Immature natural killer cell (primary cell): ENCODE data around the gene TMEM87B. TPM values are rescaled to one million over a fixed set of nuclear protein-coding genes. Genes with fewer than 3 reads are reported as not detected.

Experiments used
- DNase-seq, 3 donors: peaks; one replicate each; pipeline ENCODE4 v3.0.0; 2022; ENCODE audit warnings: mixed read lengths in 1 of 3
- H3K27ac Mint-ChIP-seq, 6 donors: one replicate each; pipeline ENCODE4 v1.8.0; 2020; ENCODE audit warnings: mixed read lengths in 6 of 6, mild to moderate bottlenecking in 5 of 6, inconsistent platforms in 4 of 6, moderate library complexity in 3 of 6
- H3K27me3 Mint-ChIP-seq, 3 donors: one replicate each; pipeline ENCODE4 v1.8.0; 2020 to 2021; ENCODE audit warnings: low read depth in 3 of 3, mild to moderate bottlenecking in 3 of 3, mixed read lengths in 3 of 3, moderate library complexity in 3 of 3, inconsistent platforms in 1 of 3
- H3K36me3 Mint-ChIP-seq, 3 donors: one replicate each; pipeline ENCODE4 v1.8.0; 2020; ENCODE audit warnings: mixed read lengths in 3 of 3, inconsistent platforms in 2 of 3, mild to moderate bottlenecking in 2 of 3
- H3K4me1 Mint-ChIP-seq, 2 donors: one replicate each; pipeline ENCODE4 v1.8.0; 2020; ENCODE audit warnings: inconsistent platforms in 2 of 2, mild to moderate bottlenecking in 2 of 2, mixed read lengths in 2 of 2, moderate library complexity in 1 of 2
- H3K4me3 Mint-ChIP-seq, 5 donors: one replicate each; pipeline ENCODE4 v1.8.0; 2020; ENCODE audit warnings: mild to moderate bottlenecking in 5 of 5, mixed read lengths in 5 of 5, inconsistent platforms in 3 of 5, moderate library complexity in 3 of 5
- H3K9me3 Mint-ChIP-seq, 6 donors: one replicate each; pipeline ENCODE4 v1.8.0; 2020; ENCODE audit warnings: mild to moderate bottlenecking in 6 of 6, mixed read lengths in 6 of 6, inconsistent platforms in 4 of 6, moderate library complexity in 3 of 6
- polyA plus RNA-seq, 3 donors: library from polyadenylated mRNA; unstranded; fragments of 300-500 nt; fragmentation: Illumina TruSeq; gene quantifications; one replicate each; pipeline ENCODE4 v1.2.3, GENCODE V29; 2021

The TMEM87B gene
- polyA plus RNA-seq, 3 donors from 2014 or later: 3.0 to 8.5 (median 5.2) TPM

GRCh38 chr2:112045446-112046014, 9.5 kb upstream of the TMEM87B start:
- Mint-ChIP-seq H3K27ac (no peak overlapping the region), H3K9me3 (no peaks in the 10 kb centered on the region), H3K36me3 (peaks cover 0 to 3% (median 3%) of the 10 kb centered on the region in 3 donors), H3K27me3 (peaks cover 0 to 7% (median 3%) of the 10 kb centered on the region in 3 donors), H3K4me3 (no peak overlapping the region), H3K4me1 (no peaks in the 10 kb centered on the region)
- no peak for DNase-seq

- no peak overlapping the region for H3K4me3 Mint-ChIP-seq
- no peaks in the 10 kb centered on the region for H3K4me1 Mint-ChIP-seq
- H3K27ac Mint-ChIP-seq: no peak overlapping the region
- H3K9me3 Mint-ChIP-seq: no peaks in the 10 kb centered on the region
- DNase-seq: no peak
- H3K27me3 Mint-ChIP-seq: peaks cover 0 to 7% (median 3%) of the 10 kb centered on the region in 3 donors
- peaks cover 0 to 3% (median 3%) of the 10 kb centered on the region in 3 donors for H3K36me3 Mint-ChIP-seq
Measured at GRCh38 chr2:112046231-112046630, 8.8 kb upstream of the TMEM87B start.

GRCh38 chr2:112047537-112048235, 7.4 kb upstream of the TMEM87B start:
- Mint-ChIP-seq H3K27ac (no peak overlapping the region), H3K36me3 (peaks cover 0 to 3% (median 3%) of the 10 kb centered on the region in 3 donors), H3K9me3 (no peaks in the 10 kb centered on the region), H3K27me3 (peaks cover 0 to 7% (median 3%) of the 10 kb centered on the region in 3 donors), H3K4me1 (no peaks in the 10 kb centered on the region), H3K4me3 (no peak overlapping the region)
- no peak for DNase-seq

- DNase-seq: no peak
- no peaks in the 10 kb centered on the region for H3K9me3 Mint-ChIP-seq
- H3K4me3 Mint-ChIP-seq: no peak overlapping the region
- H3K4me1 Mint-ChIP-seq: peaks cover under 1 to 2% of the 10 kb centered on the region in 2 donors
- H3K36me3 Mint-ChIP-seq: peaks cover 0 to 3% (median 3%) of the 10 kb centered on the region in 3 donors
- peaks cover 0 to 7% (median 3%) of the 10 kb centered on the region in 3 donors for H3K27me3 Mint-ChIP-seq
- no peak overlapping the region for H3K27ac Mint-ChIP-seq
Measured at GRCh38 chr2:112048236-112048592, 6.9 kb upstream of the TMEM87B start.

GRCh38 chr2:112048887-112049286, 6.2 kb upstream of the TMEM87B start:
- DNase-seq: peak; percentile 25 to 41 (median 41)
- Mint-ChIP-seq H3K4me3 (no peak overlapping the region), H3K27ac (no peak overlapping the region), H3K9me3 (no peaks in the 10 kb centered on the region), H3K27me3 (peaks cover 3 to 9% (median 4%) of the 10 kb centered on the region in 3 donors), H3K4me1 (peaks cover 7 to 9% of the 10 kb centered on the region in 2 donors), H3K36me3 (peaks cover 0 to 3% (median 3%) of the 10 kb centered on the region in 3 donors)

DNA sequence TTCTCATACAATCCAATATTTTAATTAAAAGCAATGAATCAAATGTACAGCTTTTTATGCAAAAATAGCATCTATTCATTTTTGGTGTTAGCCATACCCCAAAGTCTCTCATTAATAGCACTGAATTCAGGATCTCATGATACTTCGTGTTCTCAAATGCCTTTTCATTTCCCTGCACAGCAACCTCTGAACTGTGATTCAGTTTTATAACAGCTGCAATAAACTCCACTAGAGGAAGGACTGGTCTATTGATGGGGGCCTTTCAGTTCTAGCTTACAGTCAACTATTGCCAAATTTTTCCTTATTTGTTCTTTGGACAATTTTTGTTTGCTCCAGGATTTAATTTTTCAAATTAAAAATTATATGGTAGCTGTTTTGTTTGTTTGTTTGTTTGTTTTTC, 4.8 kb upstream of the TMEM87B start:
- Mint-ChIP-seq H3K27me3 (peaks cover 6 to 11% (median 6%) of the 10 kb centered on the region in 3 donors), H3K4me1 (peaks cover 9 to 12% of the 10 kb centered on the region in 2 donors), H3K4me3 (no peak overlapping the region), H3K27ac (no peak overlapping the region), H3K36me3 (peaks cover 0 to 1% (median under 1%) of the 10 kb centered on the region in 3 donors), H3K9me3 (no peaks in the 10 kb centered on the region)
- no peak for DNase-seq

DNA sequence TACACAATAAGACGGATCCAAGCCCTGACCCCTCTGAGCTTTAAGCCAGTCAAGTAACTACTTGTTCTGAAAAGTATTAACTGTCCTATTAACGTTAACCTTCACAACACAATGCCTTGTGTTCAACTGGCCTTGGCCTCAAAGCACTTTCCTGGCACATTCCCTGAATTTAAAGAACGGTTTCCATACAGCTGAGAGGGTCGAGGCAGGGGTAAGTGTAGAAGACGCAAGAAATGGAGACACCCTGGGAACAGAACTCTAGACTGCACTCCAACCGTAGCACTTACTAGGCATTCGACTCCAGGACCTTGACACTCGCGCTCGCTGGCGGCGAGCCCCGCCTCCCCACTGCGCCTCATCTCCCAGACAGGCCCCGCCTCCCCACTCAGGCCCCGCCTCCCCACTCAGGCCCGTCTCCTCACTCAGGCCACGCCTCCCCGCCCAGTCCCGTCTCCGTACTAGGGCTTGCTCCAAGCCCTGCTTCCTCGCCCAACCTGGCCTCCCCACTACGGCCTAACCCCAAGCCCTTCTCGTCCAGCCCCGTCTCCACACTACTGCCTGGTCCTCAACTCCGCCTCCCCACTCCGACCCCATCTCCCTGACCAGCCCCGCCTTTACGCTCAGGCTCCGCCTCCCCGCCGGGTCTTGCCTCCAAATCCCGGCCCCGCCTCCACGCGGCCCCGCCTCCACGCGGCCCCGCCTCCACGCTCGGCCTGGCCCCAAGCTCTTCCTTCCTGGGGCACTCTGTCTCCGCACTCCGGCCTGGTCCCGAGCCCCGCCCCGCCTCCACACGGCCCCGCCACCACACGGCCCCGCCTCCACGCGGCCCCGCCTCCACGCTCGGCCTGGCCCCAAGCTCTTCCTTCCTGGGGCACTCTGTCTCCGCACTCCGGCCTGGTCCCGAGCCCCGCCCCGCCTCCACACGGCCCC, 887 bp upstream of the TMEM87B start:
- Mint-ChIP-seq H3K4me1 (peaks cover 40 to 42% of the 10 kb centered on the region in 2 donors), H3K4me3 (peak overlapping the region; percentile 88 to 98 (median 95)), H3K36me3 (peaks cover 0 to 3% (median under 1%) of the 10 kb centered on the region in 3 donors), H3K27ac (peak overlapping the region; percentile 89 to 99 (median 96)), H3K9me3 (no peaks in the 10 kb centered on the region), H3K27me3 (peaks cover 7 to 12% (median 9%) of the 10 kb centered on the region in 3 donors)
- DNase-seq: peak; percentile 98 to 99 (median 98)

- peak; percentile 8 to 16 (median 15) for DNase-seq
- H3K27ac Mint-ChIP-seq: peak overlapping the region; percentile 64 to 94 (median 87)
- H3K4me1 Mint-ChIP-seq: peaks cover 43% of the 10 kb centered on the region in 2 donors
- peak overlapping the region; percentile 90 to 96 (median 91) for H3K4me3 Mint-ChIP-seq
- H3K36me3 Mint-ChIP-seq: peaks cover 0 to 3% (median 3%) of the 10 kb centered on the region in 3 donors
- H3K27me3 Mint-ChIP-seq: peaks cover 8 to 12% (median 9%) of the 10 kb centered on the region in 3 donors
- H3K9me3 Mint-ChIP-seq: no peaks in the 10 kb centered on the region
Measured at GRCh38 chr2:112055730-112056625, 909 bp downstream of the TMEM87B start.

DNA sequence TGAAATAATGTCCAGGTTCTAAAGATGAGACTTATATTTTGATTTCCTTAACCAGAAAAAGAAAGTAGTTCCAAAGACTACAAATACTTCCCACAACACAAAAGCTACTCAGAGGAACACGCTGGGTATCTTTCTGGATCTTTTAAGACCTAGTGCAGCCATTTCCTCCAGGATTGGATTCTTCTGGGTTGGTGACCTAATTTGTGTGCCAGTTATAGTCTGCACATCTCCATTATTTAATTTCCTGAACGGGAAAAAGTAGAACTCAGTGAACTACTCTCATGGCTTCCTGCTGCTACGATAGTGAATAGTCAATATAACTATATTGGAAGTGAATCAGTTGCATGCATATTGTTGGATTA, 1.5 kb downstream of the TMEM87B start:
- H3K27me3 Mint-ChIP-seq: peaks cover 8 to 12% (median 9%) of the 10 kb centered on the region in 3 donors
- DNase-seq: no peak
- peak overlapping the region; percentile 64 to 94 (median 87) for H3K27ac Mint-ChIP-seq
- H3K4me3 Mint-ChIP-seq: peak overlapping the region; percentile 90 to 96 (median 91)
- H3K36me3 Mint-ChIP-seq: peaks cover 5 to 7% (median 6%) of the 10 kb centered on the region in 3 donors
- H3K9me3 Mint-ChIP-seq: no peaks in the 10 kb centered on the region
- H3K4me1 Mint-ChIP-seq: peaks cover 43% of the 10 kb centered on the region in 2 donors

- Mint-ChIP-seq H3K4me1 (peaks cover 40 to 55% of the 10 kb centered on the region in 2 donors), H3K27ac (no peak overlapping the region), H3K36me3 (peaks cover 12 to 31% (median 22%) of the 10 kb centered on the region in 3 donors), H3K27me3 (peaks cover 5 to 8% (median 6%) of the 10 kb centered on the region in 3 donors), H3K4me3 (no peak overlapping the region), H3K9me3 (no peaks in the 10 kb centered on the region)
- DNase-seq: no peak
Measured at GRCh38 chr2:112059671-112060070, 4.6 kb downstream of the TMEM87B start.

GRCh38 chr2:112061299-112061698, 6.2 kb downstream of the TMEM87B start:
- Mint-ChIP-seq H3K27ac (no peak overlapping the region), H3K9me3 (no peaks in the 10 kb centered on the region), H3K27me3 (peaks cover 1 to 3% (median 2%) of the 10 kb centered on the region in 3 donors), H3K4me1 (peaks cover 43 to 57% of the 10 kb centered on the region in 2 donors), H3K36me3 (peaks cover 20 to 40% (median 22%) of the 10 kb centered on the region in 3 donors), H3K4me3 (no peak overlapping the region)
- DNase-seq: no peak

- peaks cover 0 to 3% (median 2%) of the 10 kb centered on the region in 3 donors for H3K27me3 Mint-ChIP-seq
- no peak for DNase-seq
- no peak overlapping the region for H3K27ac Mint-ChIP-seq
- no peaks in the 10 kb centered on the region for H3K9me3 Mint-ChIP-seq
- H3K4me3 Mint-ChIP-seq: no peak overlapping the region
- peaks cover 22 to 43% (median 23%) of the 10 kb centered on the region in 3 donors for H3K36me3 Mint-ChIP-seq
- H3K4me1 Mint-ChIP-seq: peaks cover 39 to 54% of the 10 kb centered on the region in 2 donors
Measured at GRCh38 chr2:112061840-112062239, 6.8 kb downstream of the TMEM87B start.
